ENCODE measurements around the gene ADAMTS10. TPM values are rescaled to one million over a fixed set of nuclear protein-coding genes. Genes with fewer than 3 reads are reported as not detected.
A peak's percentile ranks its signal among the peaks of the same experiment; 100 is the strongest.

ADAMTS10 gene
- total and polyA plus RNA-seq, 2 of the 8 experiments (the other 6 are each of a cell fraction or from before 2014, with no cell fraction given): 6.9 to 17.4 TPM

DNA sequence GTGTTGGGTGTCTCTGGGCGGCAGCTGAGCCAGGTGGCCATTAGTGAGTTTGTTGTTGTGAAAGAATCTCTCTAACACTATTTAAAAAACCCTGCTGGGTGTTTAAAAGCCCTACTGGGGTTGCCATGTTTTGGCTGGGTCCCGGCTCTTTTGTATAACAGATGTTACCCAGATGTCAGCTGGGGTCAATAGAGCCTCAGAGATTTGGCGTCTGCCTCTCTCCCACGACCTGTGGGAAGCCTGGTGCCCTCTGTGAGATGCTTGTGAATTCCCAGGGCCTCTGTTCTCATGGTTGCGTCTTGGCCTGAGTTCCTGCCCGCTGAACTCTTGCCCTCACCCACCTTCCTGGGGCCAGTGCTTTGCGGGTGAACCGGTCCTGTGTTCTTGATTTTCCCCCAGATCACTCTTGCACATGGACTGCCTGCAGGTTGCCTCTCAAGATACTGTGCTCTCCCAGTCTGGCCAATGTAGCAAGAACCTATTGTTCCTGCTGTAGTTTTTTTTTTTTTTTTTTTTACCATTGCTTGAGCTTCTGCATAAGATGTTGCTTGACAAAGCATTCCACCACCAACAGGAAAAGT lies 29.4 kb upstream of the ADAMTS10 start:
- H3K14ac ChIP-seq (ENCODE audit: insufficient read length): no peak overlapping the region
- CTCF ChIA-PET (ENCODE audit: partially characterized antibody): interaction anchor here (0.7 to 1.6 kb wide), 3 partner anchors 8 to 69 kb away, joined by 3 to 9 read pairs (median 4); no protein-coding TSS in a partner anchor
- no peak overlapping the region for H2BK5ac ChIP-seq (ENCODE audit: low read depth, low read length)
- no peak overlapping the region for H2BK12ac ChIP-seq (ENCODE audit: low read depth, low read length)
- H3K4me2 ChIP-seq (ENCODE audit: insufficient read depth in 1 of 2, low read depth in 2 of 2, low read length in 2 of 2): no peak overlapping the region
- DNase-seq (ENCODE audit: low read depth in 1 of 2, low spot score in 2 of 2): no peak
- H3K23ac ChIP-seq (ENCODE audit: insufficient read length): no peak overlapping the region
- H2BK15ac ChIP-seq (ENCODE audit: low read length): no peak overlapping the region
- H3K23me2 ChIP-seq (ENCODE audit: low read depth, low read length): no peaks in the 10 kb centered on the region
- no peak for FAIRE-seq
- H3K4ac ChIP-seq (replicated peaks; ENCODE audit: insufficient read length, low read depth, low read length): no peak overlapping the region
- TF ChIP-seq FOSL1 (IDR thresholded peaks at IDR 0.05; ENCODE audit: insufficient read depth, low read depth, low read length) (no peak), TCF12 (IDR thresholded peaks at IDR 0.05; ENCODE audit: low read depth, low read length) (peak; percentile 86), EP300 (IDR thresholded peaks at IDR 0.05; ENCODE audit: borderline replicate concordance in 1 of 2, low read depth in 2 of 2, low read length in 2 of 2) (no peak), KDM1A (IDR thresholded peaks at IDR 0.05; ENCODE audit: borderline replicate concordance, low read length) (peak; percentile 50; the same call in 1 of the 2 replicates), POLR2A (IDR thresholded peaks at IDR 0.05; ENCODE audit: control extremely low read depth in 1 of 2, low read depth in 2 of 2, low read length in 2 of 2) (no peak)
- 41% methylated on average over 8 of the region's 8 CpGs; no CpG with 5 or more reads in 1 of the 2 experiments for WGBS, 2 experiments (ENCODE audit: extremely low coverage in 1 of 2, insufficient coverage in 1 of 2, insufficient read length in 1 of 2, insufficient replicate concordance in 2 of 2, low coverage in 1 of 2, low lambda C conversion rate in 2 of 2, missing lambda C conversion rate in 1 of 2)
- no peaks in the 10 kb centered on the region for H3K4me1 ChIP-seq (replicated peaks in 1 of 4; ENCODE audit: control insufficient read depth in 3 of 4, insufficient read depth in 4 of 4, low read length in 3 of 4)
- H3K18ac ChIP-seq (ENCODE audit: extremely low read depth, low read length): peak overlapping the region; percentile 60; the same call in 1 of the 2 replicates
- no peak overlapping the region for H4K91ac ChIP-seq (replicated peaks; ENCODE audit: insufficient read length, low read length)
- peaks cover 0 to 13% (median 8%) of the 10 kb centered on the region in 4 experiments; a peak in 3 of 7 replicates for H3K27me3 ChIP-seq (replicated peaks in 1 of 4; ENCODE audit: control insufficient read depth in 3 of 4, extremely low read depth in 1 of 4, insufficient read depth in 3 of 4, low read length in 3 of 4)
- H3K27ac ChIP-seq (ENCODE audit: low read depth, low read length): no peak overlapping the region
- H2AFZ ChIP-seq (ENCODE audit: low read length): no peak overlapping the region
- POLR2A ChIA-PET (ENCODE audit: partially characterized antibody): no interaction called here
- no peak overlapping the region for H3K4me3 ChIP-seq (ENCODE audit: extremely low read depth in 1 of 4, insufficient read depth in 2 of 4, low read depth in 3 of 4, low read length in 4 of 4)
- H3K9me3 ChIP-seq (ENCODE audit: insufficient read depth in 2 of 2, low read depth in 1 of 2, low read length in 1 of 2): peaks cover 0 to 5% of the 10 kb centered on the region in 2 experiments; a peak in 2 of 4 replicates
- no peaks in the 10 kb centered on the region for H3K79me2 ChIP-seq (ENCODE audit: control insufficient read depth in 1 of 2, insufficient read depth in 2 of 2, low read length in 2 of 2)
- H3K56ac ChIP-seq (replicated peaks; ENCODE audit: insufficient read length, low read depth, low read length): no peak overlapping the region
- no peak overlapping the region for H3K9ac ChIP-seq (replicated peaks in 1 of 4; ENCODE audit: extremely low read depth in 1 of 4, low read depth in 3 of 4, low read length in 3 of 4)
- no peaks in the 10 kb centered on the region for H3K36me3 ChIP-seq (ENCODE audit: control insufficient read depth in 2 of 4, insufficient read depth in 4 of 4, low read length in 3 of 4)
- no peaks in the 10 kb centered on the region for H4K20me1 ChIP-seq (replicated peaks in 1 of 2; ENCODE audit: control insufficient read depth in 1 of 2, insufficient read depth in 2 of 2, low read length in 2 of 2)
- no peak overlapping the region for H2AK5ac ChIP-seq (ENCODE audit: low read depth, low read length)
- H3K79me1 ChIP-seq (ENCODE audit: low read depth, low read length): no peaks in the 10 kb centered on the region
- H2BK120ac ChIP-seq (replicated peaks; ENCODE audit: low read depth, low read length): no peak overlapping the region
- H2BK20ac ChIP-seq (ENCODE audit: low read length): no peak overlapping the region
- H4K5ac ChIP-seq (ENCODE audit: insufficient read length, low read depth, low read length): no peak overlapping the region
- no peak overlapping the region for H4K8ac ChIP-seq (ENCODE audit: extremely low read depth, insufficient read depth, low read length)
